Osteoblast (primary cell): ENCODE data around the gene ALDH3B1. TPM values are rescaled to one million over a fixed set of nuclear protein-coding genes. Genes with fewer than 3 reads are reported as not detected.
A peak's percentile ranks its signal among the peaks of the same experiment; 100 is the strongest.
"Not testable (repeated sequence)": the region's sequence is repeated elsewhere in the genome, so short reads cannot be mapped to it uniquely, and the experiment has no call there.

Experiments used
- DNase-seq: peaks from one replicate; pipeline ENCODE4 v3.0.0; 2011; ENCODE audit warnings: low spot score, mixed read lengths; ENCODE audit not compliant: insufficient read length; ENCODE audit errors: missing footprints
- H2AFZ ChIP-seq: 2 replicates; pipeline ENCODE4 v1.6.0; 2011; ENCODE audit warnings: mild to moderate bottlenecking, low read length
- H3K27ac ChIP-seq: 2 replicates; pipeline ENCODE4 v1.5.1; 2011; ENCODE audit warnings: mild to moderate bottlenecking, low read depth, low read length, moderate library complexity
- H3K27me3 ChIP-seq: 2 replicates; pipeline ENCODE4 v1.6.0; 2012; ENCODE audit warnings: mild to moderate bottlenecking, control low read depth, inconsistent platforms, low read length, moderate library complexity; ENCODE audit not compliant: insufficient read depth
- H3K36me3 ChIP-seq: 2 replicates; pipeline ENCODE4 v1.5.1; 2011; ENCODE audit warnings: mild to moderate bottlenecking, low read length, control low read depth, moderate library complexity; ENCODE audit not compliant: insufficient read depth
- H3K4me1 ChIP-seq: 2 replicates; pipeline ENCODE4 v1.5.1; 2011; ENCODE audit warnings: mild to moderate bottlenecking, low read length, control low read depth, moderate library complexity; ENCODE audit not compliant: insufficient read depth
- H3K4me2 ChIP-seq: 2 replicates; pipeline ENCODE4 v1.6.0; 2011; ENCODE audit warnings: mild to moderate bottlenecking, low read length; ENCODE audit not compliant: insufficient read depth
- H3K4me3 ChIP-seq: fragments of 200-600 bp; sonication (generic); 3 replicates; pipeline ENCODE4 v1.5.1; 2012; ENCODE audit warnings: mild to moderate bottlenecking, low read length, inconsistent platforms; ENCODE audit not compliant: insufficient read depth
- H3K79me2 ChIP-seq: 2 replicates; pipeline ENCODE4 v1.6.0; 2012; ENCODE audit warnings: mild to moderate bottlenecking, low read length, control low read depth, inconsistent platforms; ENCODE audit not compliant: insufficient read depth
- H3K9me3 ChIP-seq: 2 replicates; pipeline ENCODE4 v1.5.1; 2011; ENCODE audit warnings: low read depth, low read length, control low read depth
- H4K20me1 ChIP-seq: 2 replicates; pipeline ENCODE4 v1.6.0; 2012; ENCODE audit warnings: mild to moderate bottlenecking, low read length, control low read depth; ENCODE audit not compliant: insufficient read depth
- total RNA-seq: library from RNA; depleted of rRNA; stranded (reverse); fragments of >200 nt; gene quantifications from 2 replicates; pipeline ENCODE4 v1.2.3, GENCODE V29; 2012
- TF ChIP-seq, protein P1 (sequence below): IDR thresholded peaks from 2 replicates; pipeline ENCODE4 v1.5.1; 2011; ENCODE audit warnings: mild to moderate bottlenecking, low read depth, low read length, moderate library complexity; ENCODE audit errors: extremely low read depth

ALDH3B1 gene
- total RNA-seq, 1 donor = 63.0 TPM

DNA sequence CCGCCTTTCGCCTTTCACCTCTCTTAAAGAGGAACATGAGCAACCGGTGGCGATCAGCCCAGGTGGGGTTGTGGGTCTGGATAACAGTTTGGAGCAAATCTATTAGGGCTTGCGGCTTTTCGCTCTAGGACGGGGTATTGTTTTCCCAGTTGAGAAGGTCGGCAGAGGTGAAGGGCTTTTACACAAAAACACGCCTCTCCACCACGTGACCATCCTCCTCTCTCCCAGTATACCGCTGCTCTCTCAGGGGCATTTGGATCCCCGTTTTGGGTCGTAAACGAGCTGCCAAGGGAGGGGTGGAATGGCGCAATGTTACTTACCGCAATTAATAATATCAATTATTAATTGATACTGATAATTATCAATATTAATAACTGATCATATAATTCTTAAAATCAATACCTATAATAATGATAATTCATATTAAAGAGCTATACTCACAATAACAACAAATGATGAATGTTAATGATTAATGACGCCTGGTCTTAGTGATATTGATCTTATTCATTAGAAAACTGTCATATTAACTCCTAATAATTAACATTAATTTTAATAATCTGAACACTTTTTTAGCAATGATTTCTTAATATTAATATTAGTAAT lies 27.8 kb upstream of the ALDH3B1 start:
- not testable (repeated sequence) for H3K9me3 ChIP-seq, H3K4me1 ChIP-seq, H3K4me3 ChIP-seq, DNase-seq, H3K4me2 ChIP-seq, H3K27ac ChIP-seq, H3K79me2 ChIP-seq, H3K36me3 ChIP-seq, H2AFZ ChIP-seq, H4K20me1 ChIP-seq, H3K27me3 ChIP-seq

DNA sequence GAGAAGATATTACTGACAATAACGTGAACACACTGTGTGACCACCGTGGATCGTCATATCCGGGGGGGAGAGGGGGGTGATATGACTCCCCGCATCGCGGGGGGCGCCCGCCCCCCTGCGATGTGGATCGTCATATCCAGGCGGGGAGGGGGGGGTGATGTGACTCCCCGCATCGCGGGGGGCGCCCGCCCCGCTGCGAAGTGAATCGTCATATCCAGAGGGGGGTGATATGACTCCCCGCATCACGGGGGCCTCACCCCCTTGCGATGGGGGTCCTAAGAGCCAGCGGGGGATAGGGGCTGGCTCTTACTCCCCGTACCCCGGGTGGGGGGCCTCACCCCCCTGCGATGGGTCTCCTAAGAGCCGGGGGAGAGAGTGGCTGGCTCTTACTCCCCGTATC lies 26.2 kb upstream of the ALDH3B1 start:
- Histone ChIP-seq H3K27me3 (peaks cover 4% of the 10 kb centered on the region), H4K20me1 (no peaks in the 10 kb centered on the region), H3K9me3 (no peaks in the 10 kb centered on the region), H2AFZ (no peak overlapping the region), H3K4me1 (no peaks in the 10 kb centered on the region), H3K79me2 (no peaks in the 10 kb centered on the region), H3K36me3 (no peaks in the 10 kb centered on the region), H3K4me3 (no peak overlapping the region), H3K27ac (no peak overlapping the region), H3K4me2 (no peak overlapping the region)
- peak; percentile 15 for DNase-seq
- TF ChIP-seq, protein P1, sequence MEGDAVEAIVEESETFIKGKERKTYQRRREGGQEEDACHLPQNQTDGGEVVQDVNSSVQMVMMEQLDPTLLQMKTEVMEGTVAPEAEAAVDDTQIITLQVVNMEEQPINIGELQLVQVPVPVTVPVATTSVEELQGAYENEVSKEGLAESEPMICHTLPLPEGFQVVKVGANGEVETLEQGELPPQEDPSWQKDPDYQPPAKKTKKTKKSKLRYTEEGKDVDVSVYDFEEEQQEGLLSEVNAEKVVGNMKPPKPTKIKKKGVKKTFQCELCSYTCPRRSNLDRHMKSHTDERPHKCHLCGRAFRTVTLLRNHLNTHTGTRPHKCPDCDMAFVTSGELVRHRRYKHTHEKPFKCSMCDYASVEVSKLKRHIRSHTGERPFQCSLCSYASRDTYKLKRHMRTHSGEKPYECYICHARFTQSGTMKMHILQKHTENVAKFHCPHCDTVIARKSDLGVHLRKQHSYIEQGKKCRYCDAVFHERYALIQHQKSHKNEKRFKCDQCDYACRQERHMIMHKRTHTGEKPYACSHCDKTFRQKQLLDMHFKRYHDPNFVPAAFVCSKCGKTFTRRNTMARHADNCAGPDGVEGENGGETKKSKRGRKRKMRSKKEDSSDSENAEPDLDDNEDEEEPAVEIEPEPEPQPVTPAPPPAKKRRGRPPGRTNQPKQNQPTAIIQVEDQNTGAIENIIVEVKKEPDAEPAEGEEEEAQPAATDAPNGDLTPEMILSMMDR = no peak

DNA sequence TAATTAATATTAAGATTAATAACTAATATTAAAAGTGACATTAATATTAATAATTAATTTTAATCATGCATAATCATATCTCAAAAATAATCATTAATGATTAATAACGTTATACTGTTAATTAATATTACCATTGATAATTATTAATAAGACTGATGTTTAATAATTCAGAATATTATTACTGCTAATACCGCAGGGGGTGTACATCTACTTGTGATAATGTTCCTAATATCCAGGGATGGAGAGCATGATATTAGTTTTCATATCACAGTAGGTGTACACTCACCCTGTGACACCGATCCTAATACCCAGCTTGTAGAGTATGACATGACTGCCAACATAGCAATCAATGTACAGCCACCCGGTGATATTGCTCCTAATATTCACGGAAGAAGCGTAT lies 24.8 kb upstream of the ALDH3B1 start:
- DNase-seq, H3K27me3 ChIP-seq, H4K20me1 ChIP-seq, H3K4me3 ChIP-seq, H2AFZ ChIP-seq, H3K4me1 ChIP-seq, H3K4me2 ChIP-seq, H3K9me3 ChIP-seq, H3K27ac ChIP-seq, H3K36me3 ChIP-seq, H3K79me2 ChIP-seq: not testable (repeated sequence)

DNA sequence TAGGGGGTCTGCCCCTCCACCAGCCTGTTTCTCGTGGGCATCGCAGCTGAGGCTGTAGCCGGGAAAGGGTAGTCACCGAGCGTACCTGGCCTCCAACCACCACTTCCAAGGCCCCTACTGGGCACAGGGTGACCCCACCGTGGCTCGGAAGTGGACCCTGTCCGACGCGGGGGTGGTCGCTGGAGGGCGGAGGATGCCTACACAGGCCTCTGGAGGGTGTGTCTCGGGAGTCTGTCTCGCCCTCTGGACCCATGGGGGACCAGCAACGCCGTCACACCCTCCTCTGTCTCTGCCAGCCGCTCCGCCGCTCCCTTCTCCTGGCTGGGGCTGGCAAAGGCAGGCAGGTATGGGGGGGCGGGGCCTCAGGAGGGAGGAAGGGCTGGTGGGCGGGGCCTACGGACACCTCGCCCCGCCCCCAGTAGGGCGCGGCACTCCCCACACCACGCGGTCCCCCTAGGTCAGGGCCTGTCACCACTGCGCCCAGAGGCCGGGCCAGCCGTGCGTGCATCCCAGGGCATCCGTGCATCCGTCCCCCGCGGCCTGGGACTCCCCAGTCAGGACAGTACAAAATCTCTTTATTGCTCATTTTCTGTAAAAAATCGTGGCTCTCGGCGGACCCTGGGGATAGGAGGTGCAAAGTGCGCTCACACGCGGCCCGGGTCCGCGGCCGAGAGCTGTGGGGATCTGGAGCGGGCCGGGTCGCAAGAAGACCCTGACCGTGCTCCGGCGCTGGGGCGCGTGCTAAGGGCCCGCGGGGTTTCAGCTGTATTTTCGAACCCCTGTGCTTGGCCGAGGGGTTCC lies 19.4 kb upstream of the ALDH3B1 start:
- not testable (repeated sequence) for H3K4me1 ChIP-seq, H4K20me1 ChIP-seq, H3K4me3 ChIP-seq, H3K79me2 ChIP-seq, H3K27me3 ChIP-seq, H3K4me2 ChIP-seq, H2AFZ ChIP-seq, H3K36me3 ChIP-seq, H3K9me3 ChIP-seq, H3K27ac ChIP-seq
- peak; percentile 46 for DNase-seq

DNA sequence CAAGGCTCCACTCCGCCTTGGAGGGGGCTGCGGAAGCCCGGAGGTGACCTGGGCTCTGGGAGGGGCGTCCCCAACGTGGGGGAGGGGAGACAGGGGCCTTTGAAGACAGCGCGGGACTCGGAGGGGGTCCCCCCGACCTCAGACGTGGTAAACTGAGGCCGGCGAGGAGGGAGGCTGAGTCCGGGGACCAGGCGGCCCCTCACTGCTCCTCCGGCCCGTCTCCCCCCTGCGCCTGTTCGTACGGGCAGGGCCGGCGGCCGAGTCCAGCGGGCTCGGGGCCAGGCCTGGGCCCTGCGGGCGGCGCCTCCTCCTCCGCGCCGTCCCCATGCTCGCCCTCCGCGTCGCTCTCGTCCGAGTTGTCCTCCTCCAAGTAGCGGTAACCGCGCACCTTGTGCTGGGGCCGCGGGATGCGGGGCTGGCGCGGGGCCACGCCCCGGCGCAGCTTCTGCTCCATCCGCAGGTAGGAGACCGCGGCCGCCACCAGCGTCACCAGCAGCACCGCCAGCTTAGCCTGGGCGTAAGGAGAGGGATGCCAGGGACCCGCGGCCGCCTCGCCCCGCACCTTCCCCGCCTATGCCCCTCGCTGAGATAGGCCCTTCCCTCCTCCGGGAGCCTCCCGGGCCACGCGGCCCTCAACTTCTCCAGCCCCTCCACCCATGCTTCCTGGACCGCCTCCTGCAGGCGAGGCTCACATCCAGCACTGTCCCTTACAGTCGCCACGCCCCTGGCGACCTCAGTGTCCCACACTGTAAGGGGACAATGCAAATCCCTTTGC lies 18.6 kb upstream of the ALDH3B1 start:
- H3K27me3 ChIP-seq, H3K79me2 ChIP-seq, H2AFZ ChIP-seq, H3K4me2 ChIP-seq, H3K9me3 ChIP-seq, DNase-seq, H4K20me1 ChIP-seq, H3K27ac ChIP-seq, H3K36me3 ChIP-seq, H3K4me3 ChIP-seq, H3K4me1 ChIP-seq: not testable (repeated sequence)
